ENCODE data around the gene FAM83F.

Gene FAM83F

GRCh38 chr22:40076702-40077645 lies 82.2 kb downstream of the FAM83F start:
- no peak for FAIRE-seq

GRCh38 chr22:40077646-40078016 lies 82.9 kb downstream of the FAM83F start:
- no peak for FAIRE-seq

DNA sequence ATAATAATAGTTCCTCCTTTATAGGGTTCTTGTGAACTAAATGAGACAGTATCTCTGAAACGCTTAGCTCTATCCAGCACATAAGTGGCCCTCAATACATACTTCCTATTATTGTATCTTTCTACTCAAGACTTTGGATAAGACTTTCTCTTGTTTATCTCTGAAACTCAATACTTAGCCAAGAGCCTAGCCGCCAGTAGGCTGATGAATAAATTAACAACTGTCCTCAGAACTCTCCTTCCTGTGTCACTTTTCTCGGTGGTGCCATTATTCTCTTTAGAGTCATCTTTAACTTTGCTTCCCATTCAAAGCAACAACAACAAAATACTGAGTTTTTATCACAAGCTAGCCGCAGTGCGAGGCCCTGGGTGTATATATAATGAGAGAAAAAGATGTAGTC lies 86.9 kb downstream of the FAM83F start:
- no peak for FAIRE-seq

DNA sequence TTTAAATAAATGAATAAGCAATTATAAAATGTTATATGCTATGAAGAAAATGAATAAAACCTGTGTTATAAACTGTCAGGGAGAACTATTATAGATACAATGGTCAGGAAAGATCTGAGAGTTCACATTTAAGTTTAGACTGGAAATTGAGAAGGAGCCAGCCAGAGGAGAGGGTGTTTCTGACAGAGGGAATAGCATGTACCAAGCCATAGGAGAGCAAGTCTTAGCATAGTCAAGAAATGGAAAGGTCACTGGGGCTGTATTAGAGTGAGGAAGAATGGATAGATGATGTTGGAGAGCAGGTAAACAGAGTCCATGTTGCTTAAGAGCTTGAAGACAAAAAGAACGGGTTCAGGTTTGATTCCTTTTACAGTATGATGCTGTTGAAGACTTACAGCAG lies 87.4 kb downstream of the FAM83F start:
- no peak for FAIRE-seq

DNA sequence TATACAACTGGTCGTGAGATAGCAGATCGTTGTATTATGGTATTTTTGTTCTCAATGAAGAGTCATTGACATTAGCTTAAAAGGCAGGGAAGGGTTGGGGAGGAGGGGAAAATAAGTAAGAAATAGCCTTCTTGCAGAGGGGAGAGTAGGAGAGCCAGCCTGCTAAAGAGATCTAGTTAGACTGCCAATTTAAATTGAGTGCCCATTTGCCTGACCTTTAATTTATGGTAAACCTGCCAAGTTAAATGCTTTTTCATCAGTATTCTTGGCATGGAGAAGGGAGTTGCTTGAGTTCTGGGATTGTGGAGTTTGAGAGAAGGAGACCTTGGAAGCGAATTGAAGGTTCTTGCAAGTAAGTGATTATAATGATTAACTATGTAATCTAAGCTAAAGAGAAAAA lies 89.0 kb downstream of the FAM83F start:
- no peak for FAIRE-seq

GRCh38 chr22:40084246-40084645 lies 89.5 kb downstream of the FAM83F start:
- FAIRE-seq: no peak

GRCh38 chr22:40088818-40089217 lies 94.1 kb downstream of the FAM83F start:
- FAIRE-seq: no peak

Data from islet of Langerhans (tissue), 1 donor.